GM18507 (cell line): ENCODE data around the gene DHCR7.
A peak's percentile ranks its signal among the peaks of the same experiment; 100 is the strongest.
"Not testable (repeated sequence)": the region's sequence is repeated elsewhere in the genome, so short reads cannot be mapped to it uniquely, and the experiment has no call there.

ENCODE experiments used
- DNase-seq: peaks from one replicate; pipeline ENCODE4 v3.0.0; 2011; ENCODE audit warnings: low read depth; ENCODE audit not compliant: insufficient read length; ENCODE audit errors: extremely low spot score
- FAIRE-seq: peaks from 2 replicates; lab custom pipeline; 2011; peaks lifted over from hg19 to GRCh38; lab: Jason Lieb, UNC

DHCR7 gene

GRCh38 chr11:71425409-71425808, 22.8 kb downstream of the DHCR7 start:
- FAIRE-seq (no peak), DNase-seq (no peak)

- DNase-seq: no peak
- FAIRE-seq: peak; percentile 21
These were observed 24.9 kb downstream of the DHCR7 start for GRCh38 chr11:71423181-71423790.

- not testable (repeated sequence) for FAIRE-seq, DNase-seq
These were observed 25.9 kb downstream of the DHCR7 start for GRCh38 chr11:71422318-71422717.

DNA sequence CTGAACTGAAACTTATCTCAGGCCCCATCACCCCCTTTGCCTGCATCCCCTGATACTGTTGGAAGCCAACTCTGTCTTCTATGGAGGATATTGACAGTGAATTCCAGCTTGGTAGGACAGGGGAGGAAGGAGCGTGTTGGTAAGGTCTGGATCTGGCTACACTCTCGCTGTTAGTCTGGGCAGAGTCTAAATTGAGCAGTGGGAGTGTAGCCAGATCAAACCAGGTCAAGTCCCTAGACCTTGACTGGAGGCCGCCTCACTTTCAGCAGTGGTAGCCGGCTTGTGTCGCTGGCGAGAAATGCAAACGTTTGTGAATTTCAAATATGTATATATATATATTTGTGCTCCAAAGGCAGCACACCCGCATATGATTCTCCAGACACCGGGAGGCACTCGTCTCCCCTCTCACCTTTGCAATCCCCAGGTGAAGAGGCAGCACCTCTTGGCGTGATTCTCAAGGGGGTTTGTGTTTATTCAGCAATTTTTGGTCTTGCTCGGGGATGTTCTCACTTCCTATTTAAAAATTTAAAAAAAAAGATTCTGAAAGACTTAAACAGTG, 26.7 kb downstream of the DHCR7 start:
- FAIRE-seq: no peak

GRCh38 chr11:71420455-71421241, 27.5 kb downstream of the DHCR7 start:
- peak; percentile 15 for DNase-seq
- peak; percentile 70 for FAIRE-seq

More for the DNA sequence above, 26.7 kb downstream of the DHCR7 start:
- DNase-seq: no peak

- peak; percentile 71 for FAIRE-seq
These were observed 29.6 kb downstream of the DHCR7 start for GRCh38 chr11:71418643-71419042.

GRCh38 chr11:71414645-71415044, 33.5 kb downstream of the DHCR7 start:
- DNase-seq: no peak
- no peak for FAIRE-seq

More at GRCh38 chr11:71418643-71419042, 29.6 kb downstream of the DHCR7 start:
- DNase-seq: peak; percentile 42

GRCh38 chr11:71410363-71410966, 37.7 kb downstream of the DHCR7 start:
- FAIRE-seq: no peak
- no peak for DNase-seq

DNA sequence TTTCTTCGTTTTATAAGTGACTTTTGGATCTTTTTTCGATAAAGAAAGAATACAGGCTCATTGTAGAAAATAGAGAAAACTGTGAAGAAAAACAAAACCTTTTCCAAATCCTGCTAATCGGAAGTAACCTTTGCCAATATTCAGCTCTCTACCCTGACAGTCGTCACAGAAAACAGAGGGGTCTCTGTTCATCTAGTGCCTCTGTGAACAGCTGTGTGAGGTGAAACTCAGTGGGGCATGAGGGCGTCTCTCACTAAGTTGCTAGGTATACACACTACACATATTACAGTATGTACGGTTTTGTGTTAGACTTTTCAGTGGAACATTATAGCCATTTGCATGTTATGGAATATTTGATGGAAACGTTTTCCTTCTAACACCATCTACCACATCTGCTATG, 39.4 kb downstream of the DHCR7 start:
- FAIRE-seq (no peak), DNase-seq (no peak)

DNA sequence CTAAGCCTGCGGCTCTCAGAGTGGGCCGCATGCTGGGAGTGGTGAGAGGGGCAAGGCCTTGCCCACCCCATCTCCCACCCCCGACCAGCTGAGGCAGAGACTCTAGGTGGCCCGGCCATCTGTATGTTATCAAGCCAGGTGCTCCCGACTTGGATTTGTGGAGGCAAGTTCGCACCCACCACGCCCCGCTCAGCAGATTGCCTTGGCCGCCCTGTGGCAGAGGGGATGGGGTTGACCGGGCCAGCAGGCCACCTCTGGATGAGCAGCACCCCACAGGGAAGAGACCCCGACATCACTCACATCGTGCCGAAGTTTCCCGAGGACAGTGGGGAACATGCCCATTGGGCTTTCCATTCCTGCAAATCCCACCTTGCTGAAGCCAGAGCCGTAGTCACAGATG, 40.8 kb downstream of the DHCR7 start:
- FAIRE-seq: no peak
- no peak for DNase-seq

DNA sequence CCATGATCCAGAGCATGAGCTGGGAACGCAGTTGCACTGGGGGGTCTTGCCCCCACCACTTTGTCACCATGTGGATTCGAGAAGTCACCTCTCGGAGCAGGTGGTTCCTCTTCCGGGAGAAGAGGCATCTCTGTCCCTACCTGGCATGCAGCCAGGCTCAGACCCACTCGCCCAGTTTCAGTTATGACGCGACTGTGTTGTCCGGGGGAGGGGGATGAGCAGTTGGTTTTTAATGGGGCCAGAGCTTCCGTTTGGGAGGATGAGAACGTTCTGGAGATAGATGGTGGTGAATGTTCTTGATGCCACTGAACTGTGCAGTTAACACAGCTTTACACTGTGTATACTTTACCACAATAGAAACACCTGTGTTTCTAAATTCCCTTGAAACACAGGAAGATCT, 41.5 kb downstream of the DHCR7 start:
- FAIRE-seq (no peak), DNase-seq (no peak)

GRCh38 chr11:71404209-71404608, 44.0 kb downstream of the DHCR7 start:
- FAIRE-seq: no peak

DNA sequence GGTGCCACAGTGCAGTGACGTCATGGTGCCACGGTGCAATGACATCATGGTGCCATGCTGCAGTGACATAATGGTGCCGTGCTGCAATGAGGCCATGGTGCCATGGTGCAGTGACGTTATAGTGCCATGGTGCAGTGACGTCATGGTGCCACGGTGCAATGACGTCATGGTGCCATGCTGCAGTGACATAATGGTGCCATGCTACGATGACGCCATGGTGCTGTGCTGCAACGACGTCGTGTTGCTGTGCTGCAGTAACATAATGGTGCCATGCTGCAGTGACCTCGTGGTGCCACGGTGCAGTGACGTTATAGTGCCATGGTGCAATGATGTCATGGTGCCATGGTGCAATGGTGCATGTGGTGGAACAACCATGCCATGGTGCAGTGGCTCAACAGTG, 45.3 kb downstream of the DHCR7 start:
- FAIRE-seq: no peak
- no peak for DNase-seq

More at GRCh38 chr11:71404209-71404608, 44.0 kb downstream of the DHCR7 start:
- DNase-seq: no peak

GRCh38 chr11:71400216-71400615, 48.0 kb downstream of the DHCR7 start:
- FAIRE-seq: no peak

GRCh38 chr11:71399341-71399740, 48.9 kb downstream of the DHCR7 start:
- FAIRE-seq (no peak), DNase-seq (no peak)

More at GRCh38 chr11:71400216-71400615, 48.0 kb downstream of the DHCR7 start:
- DNase-seq: no peak

DNA sequence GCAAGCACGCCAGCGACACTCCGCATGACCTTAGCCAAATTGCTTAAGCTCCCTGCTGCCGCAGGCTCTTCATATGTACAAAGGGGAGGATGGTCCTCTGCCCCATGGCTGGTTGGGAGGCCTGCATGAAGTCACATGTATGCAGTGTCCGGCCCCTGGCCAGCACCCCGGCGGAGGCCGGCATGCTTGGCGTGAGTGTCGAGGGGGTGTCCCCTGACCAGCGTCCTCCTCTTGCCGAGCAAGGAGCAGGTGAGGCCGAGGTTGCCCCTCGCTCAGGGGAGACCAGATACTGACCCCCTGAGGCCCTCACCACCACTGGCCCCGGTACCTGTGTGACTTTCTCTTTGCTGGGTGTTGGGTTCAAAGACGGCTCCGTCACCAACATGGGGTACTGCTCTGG, 50.2 kb downstream of the DHCR7 start:
- FAIRE-seq (no peak), DNase-seq (no peak)

DNA sequence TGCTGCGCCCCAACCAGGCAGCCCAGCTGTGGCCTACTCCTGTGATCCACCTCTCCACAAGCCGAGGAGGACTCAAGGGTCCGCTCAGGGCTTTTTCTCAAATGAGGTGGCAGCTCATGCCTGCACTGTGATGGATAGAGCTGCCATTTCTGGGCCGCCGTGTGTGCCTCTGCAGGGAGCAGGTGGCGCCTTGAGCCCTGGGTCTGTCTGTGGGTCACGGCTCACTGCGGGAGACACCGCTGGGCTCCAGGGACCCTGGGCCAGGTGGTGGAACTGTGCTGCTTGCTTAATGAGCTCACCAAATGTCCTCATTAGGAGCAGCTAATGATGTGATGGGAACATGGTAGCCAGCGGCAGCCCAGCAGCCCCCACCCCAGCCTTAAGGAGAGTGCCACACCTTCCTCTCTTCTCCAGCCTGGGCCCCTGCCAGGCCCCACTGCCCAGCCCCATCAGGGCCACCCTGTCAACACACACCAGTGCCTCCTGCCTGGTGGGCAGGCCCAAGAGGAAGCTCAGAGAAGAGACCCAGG, 50.8 kb downstream of the DHCR7 start:
- FAIRE-seq (no peak), DNase-seq (no peak)

GRCh38 chr11:71396548-71397123, 51.6 kb downstream of the DHCR7 start:
- FAIRE-seq (no peak), DNase-seq (no peak)

DNA sequence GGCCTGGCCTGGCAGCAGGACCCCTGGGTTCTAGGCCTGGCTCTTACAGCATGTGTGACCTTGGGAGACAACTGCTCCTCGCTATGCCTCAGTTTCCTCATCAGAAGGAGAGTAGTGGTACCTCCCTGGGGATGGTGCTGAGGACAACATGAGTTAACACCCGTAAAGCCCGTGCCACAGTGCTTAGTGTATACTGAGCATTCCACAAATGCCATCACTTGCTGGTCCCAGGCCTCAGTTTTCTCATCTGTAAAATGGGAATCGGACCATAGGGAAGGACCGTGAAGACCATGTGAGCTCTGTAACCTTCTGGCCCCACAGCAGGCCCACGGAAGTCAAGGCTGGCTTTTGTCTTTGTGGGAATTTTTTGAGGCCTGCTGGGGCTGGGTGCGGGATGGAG, 52.4 kb downstream of the DHCR7 start:
- FAIRE-seq (no peak), DNase-seq (no peak)

GRCh38 chr11:71395263-71395560, 53.0 kb downstream of the DHCR7 start:
- FAIRE-seq (no peak), DNase-seq (no peak)
